Endodermal cell (in vitro differentiated cells): ENCODE measurements around the gene YY1. TPM values are rescaled to one million over a fixed set of nuclear protein-coding genes. Genes with fewer than 3 reads are reported as not detected.

Experiments used
- DNase-seq: peaks from one replicate; pipeline ENCODE4 v3.0.0-alpha.2; 2017
- H3K27ac ChIP-seq: 2 replicates; pipeline ENCODE4 v1.5.1; 2013; ENCODE audit warnings: mild to moderate bottlenecking, low read depth, low read length, moderate library complexity
- H3K27me3 ChIP-seq: 2 replicates; pipeline ENCODE4 v1.6.1; 2013; ENCODE audit warnings: mild to moderate bottlenecking, low read length, moderate library complexity; ENCODE audit not compliant: insufficient read depth, control insufficient read depth, poor library complexity, severe bottlenecking
- H3K36me3 ChIP-seq: 2 replicates; pipeline ENCODE4 v1.7.0; 2013; ENCODE audit warnings: mild to moderate bottlenecking, low read length, moderate library complexity; ENCODE audit not compliant: control insufficient read depth, insufficient read depth
- H3K4me1 ChIP-seq: one replicate; pipeline ENCODE4 v1.7.0; 2013; ENCODE audit warnings: low read length; ENCODE audit not compliant: control insufficient read depth, insufficient read depth
- H3K4me3 ChIP-seq: 2 replicates; pipeline ENCODE4 v1.5.1; 2013; ENCODE audit warnings: mild to moderate bottlenecking, low read length, moderate library complexity
- H3K9ac ChIP-seq: 2 replicates; pipeline ENCODE4 v1.6.1; 2013; ENCODE audit warnings: mild to moderate bottlenecking, low read length, moderate library complexity; ENCODE audit not compliant: poor library complexity, severe bottlenecking; ENCODE audit errors: extremely low read depth
- H3K9me3 ChIP-seq: 2 replicates; pipeline ENCODE4 v1.6.1; 2013; ENCODE audit warnings: mild to moderate bottlenecking, low read length, moderate library complexity; ENCODE audit not compliant: control insufficient read depth
- H3K27ac Mint-ChIP-seq: 2 replicates; pipeline ENCODE4 v1.8.0; 2020; ENCODE audit warnings: mixed read lengths
- H3K27me3 Mint-ChIP-seq: 2 replicates; pipeline ENCODE4 v1.8.0; 2021; ENCODE audit warnings: mild to moderate bottlenecking, mixed read lengths; ENCODE audit not compliant: insufficient read depth
- H3K36me3 Mint-ChIP-seq: 2 replicates; pipeline ENCODE4 v1.8.0; 2020; ENCODE audit warnings: low read depth, mixed read lengths
- H3K4me1 Mint-ChIP-seq: 2 replicates; pipeline ENCODE4 v1.8.0; 2020; ENCODE audit warnings: mixed read lengths
- H3K4me3 Mint-ChIP-seq: 2 replicates; pipeline ENCODE4 v1.8.0; 2020; ENCODE audit warnings: mild to moderate bottlenecking, moderate library complexity, mixed read lengths
- H3K9me3 Mint-ChIP-seq: 2 replicates; pipeline ENCODE4 v1.8.0; 2020; ENCODE audit warnings: mild to moderate bottlenecking, mixed read lengths
- CTCF ChIP-seq: fragments of 200-600 bp; sonication (generic); conservative IDR thresholded peaks from 2 replicates; pipeline ENCODE4 v1.5.0; 2021; ENCODE audit warnings: antibody characterized with exemption, mild to moderate bottlenecking
- WGBS, 2 experiments: methylation state at CpG; one replicate each; pipeline versions ENCODE4 v1.1.5 to v1.1.7; 2013; ENCODE audit warnings: missing lambda C conversion rate in 2 of 2, mixed read lengths in 1 of 2; ENCODE audit not compliant: insufficient coverage in 1 of 2, insufficient read length in 1 of 2; 5-methylcytosine and 5-hydroxymethylcytosine counted together
- total RNA-seq, 2 donors: library from RNA; stranded (reverse); fragmentation: NEBNext Ultra II Directional in 1 of 2; extraction: Animal tissue kit (Norgen Biotek cat#: 25700) in 1 of 2; gene quantifications; 2 replicates in 1 of 2; 3 replicates in 1 of 2; pipeline ENCODE4 v1.2.1, GENCODE V29; 2021

The YY1 gene
- total RNA-seq, 2 donors from 2014 or later = 94.8 to 103 TPM

GRCh38 chr14:100214770-100215083, 24.2 kb upstream of the YY1 start:
- 43% methylated on average over 12 of the region's 12 CpGs for WGBS, 2 experiments
- H3K27me3 ChIP-seq = no peaks in the 10 kb centered on the region
- no peak overlapping the region for H3K27ac ChIP-seq
- H3K9ac ChIP-seq = peak overlapping the region; percentile 39
- H3K9me3 ChIP-seq = no peaks in the 10 kb centered on the region
- Mint-ChIP-seq H3K27me3 (no peaks in the 10 kb centered on the region), H3K4me3 (peak overlapping the region; percentile 47), H3K27ac (peak overlapping the region; percentile 95), H3K4me1 (peaks cover 14% of the 10 kb centered on the region), H3K36me3 (no peaks in the 10 kb centered on the region), H3K9me3 (no peaks in the 10 kb centered on the region)
- no peaks in the 10 kb centered on the region for H3K36me3 ChIP-seq
- no peak for DNase-seq
- H3K4me1 ChIP-seq = no peaks in the 10 kb centered on the region
- no peak for TF ChIP-seq CTCF
- no peak overlapping the region for H3K4me3 ChIP-seq

GRCh38 chr14:100215330-100215885, 23.5 kb upstream of the YY1 start:
- 85 to 100% methylated on average over 8 to 12 of the region's 12 CpGs for WGBS, 2 experiments
- H3K4me3 ChIP-seq = no peak overlapping the region
- H3K4me3 Mint-ChIP-seq = no peak overlapping the region

GRCh38 chr14:100219126-100219785, 19.7 kb upstream of the YY1 start:
- no peaks in the 10 kb centered on the region for H3K27me3 Mint-ChIP-seq
- H3K27me3 ChIP-seq = no peaks in the 10 kb centered on the region
- peaks cover 14% of the 10 kb centered on the region for H3K4me1 Mint-ChIP-seq
- H3K27ac Mint-ChIP-seq = no peak overlapping the region
- no peak overlapping the region for H3K4me3 ChIP-seq
- WGBS, 2 experiments = 92 to 95% methylated on average over 4 of the region's 4 CpGs
- no peaks in the 10 kb centered on the region for H3K36me3 ChIP-seq
- H3K27ac ChIP-seq = no peak overlapping the region
- H3K36me3 Mint-ChIP-seq = no peaks in the 10 kb centered on the region
- DNase-seq = no peak
- H3K4me3 Mint-ChIP-seq = no peak overlapping the region
- no peaks in the 10 kb centered on the region for H3K9me3 Mint-ChIP-seq
- no peak overlapping the region for H3K9ac ChIP-seq
- H3K9me3 ChIP-seq = no peaks in the 10 kb centered on the region
- TF ChIP-seq CTCF = no peak
- H3K4me1 ChIP-seq = peaks cover 18% of the 10 kb centered on the region

More at GRCh38 chr14:100215330-100215885, 23.5 kb upstream of the YY1 start:
- Histone ChIP-seq H3K27me3 (no peaks in the 10 kb centered on the region), H3K9me3 (no peaks in the 10 kb centered on the region), H3K36me3 (no peaks in the 10 kb centered on the region), H3K4me1 (no peaks in the 10 kb centered on the region), H3K9ac (no peak overlapping the region), H3K27ac (no peak overlapping the region)
- Mint-ChIP-seq H3K4me1 (peaks cover 14% of the 10 kb centered on the region), H3K27ac (peak overlapping the region; percentile 95), H3K9me3 (no peaks in the 10 kb centered on the region), H3K36me3 (no peaks in the 10 kb centered on the region), H3K27me3 (no peaks in the 10 kb centered on the region)
- DNase-seq = peak; percentile 47
- TF ChIP-seq CTCF = no peak
